ENCODE results near the gene EHBP1L1.

- TF ChIP-seq CTCF (conservative IDR thresholded peaks at IDR 0.05; ENCODE audit: low read length), result no peak
- no peak for TF ChIP-seq EZH2phosphoT487 (IDR thresholded peaks at IDR 0.05; ENCODE audit: borderline replicate concordance, low read depth, low read length)
These were observed 49.2 kb downstream of the EHBP1L1 start for GRCh38 chr11:65624931-65625627.

Data from OCI-LY7 (cell line).